Endothelial cell of umbilical vein (primary cell): ENCODE measurements around the gene SASH3. TPM values are rescaled to one million over a fixed set of nuclear protein-coding genes. Genes with fewer than 3 reads are reported as not detected.

Experiments used
- BruUV-seq: library from RNA; stranded (reverse); fragments of 400-500 nt; replicated peaks from 2 replicates; lab custom pipeline; 2021; lab: Mats Ljungman, UMichigan
- CTCF ChIA-PET: fragments of 300-600, 350-600 bp; sonication (Branson Sonifier 250); formaldehyde crosslinking; loops from one replicate; lab custom pipeline; 2021; ENCODE audit warnings: antibody characterized with exemption, inconsistent platforms; lab: Charles Lee
- POLR2A ChIA-PET: fragments of 300-600, 350-600 bp; sonication (Branson Sonifier 250); formaldehyde crosslinking; loops from one replicate; lab custom pipeline; 2021; ENCODE audit warnings: antibody characterized with exemption, inconsistent platforms; lab: Charles Lee
- DNase-seq: peaks from one replicate; pipeline ENCODE4 v3.0.0-alpha.2; 2011; ENCODE audit warnings: low read depth, low spot score
- FAIRE-seq: peaks from 2 replicates; lab custom pipeline; 2011; peaks lifted over from hg19 to GRCh38; lab: Jason Lieb, UNC
- H2AFZ ChIP-seq: 2 replicates; pipeline ENCODE4 v1.6.0; 2012; ENCODE audit warnings: low read depth, low read length, control low read depth, inconsistent platforms
- H3K27ac ChIP-seq: 2 replicates; pipeline ENCODE4 v1.5.1; 2011; ENCODE audit warnings: low read depth, mild to moderate bottlenecking, control low read depth, low read length, moderate library complexity; ENCODE audit not compliant: insufficient read depth
- H3K27me3 ChIP-seq, 2 experiments: 2 replicates each; pipeline versions ENCODE4 v1.6.0 to v1.6.1; 2011; ENCODE audit warnings: low read length in 2 of 2, mixed read lengths in 1 of 2; ENCODE audit not compliant: control insufficient read depth in 2 of 2, insufficient read depth in 2 of 2
- H3K36me3 ChIP-seq, 2 experiments: 2 replicates in 1 of 2; 3 replicates in 1 of 2; pipeline ENCODE4 v1.5.1; 2011; ENCODE audit warnings: low read length in 2 of 2, mild to moderate bottlenecking in 1 of 2, moderate library complexity in 1 of 2; ENCODE audit not compliant: control insufficient read depth in 2 of 2, insufficient read depth in 2 of 2; ENCODE audit errors: extremely low read depth in 1 of 2
- H3K4me1 ChIP-seq: 3 replicates; pipeline ENCODE4 v1.5.1; 2011; ENCODE audit warnings: mild to moderate bottlenecking, low read length; ENCODE audit not compliant: control insufficient read depth, insufficient read depth; ENCODE audit errors: extremely low read depth
- H3K4me2 ChIP-seq: 2 replicates; pipeline ENCODE4 v1.6.1; 2011; ENCODE audit warnings: low read length, control low read depth, mixed read lengths; ENCODE audit not compliant: insufficient read depth
- H3K4me3 ChIP-seq, 3 experiments: fragments of 200-600 bp in 1 of 3; sonication (generic), shearing (Covaris generic) in 1 of 3; replicated peaks in 1 of 3; 2 replicates each; pipeline ENCODE4 v1.5.1; 2011 to 2016; ENCODE audit warnings: control low read depth in 3 of 3, low read length in 3 of 3, mild to moderate bottlenecking in 2 of 3, inconsistent platforms in 1 of 3, low read depth in 1 of 3, moderate library complexity in 1 of 3; ENCODE audit not compliant: insufficient read depth in 1 of 3
- H3K79me2 ChIP-seq: 2 replicates; pipeline ENCODE4 v1.6.0; 2012; ENCODE audit warnings: low read length, inconsistent platforms; ENCODE audit not compliant: control insufficient read depth, insufficient read depth
- H3K9ac ChIP-seq: replicated peaks from 2 replicates; pipeline ENCODE3; 2011; ENCODE audit warnings: low read length, control low read depth; ENCODE audit not compliant: insufficient read depth; ENCODE audit errors: extremely low read depth
- H3K9me1 ChIP-seq: replicated peaks from 3 replicates; pipeline ENCODE4 v1.6.0; 2011; ENCODE audit warnings: mild to moderate bottlenecking, low read length; ENCODE audit not compliant: control insufficient read depth, insufficient read depth; ENCODE audit errors: extremely low read depth
- H3K9me3 ChIP-seq: replicated peaks from 2 replicates; pipeline ENCODE4 v1.5.1; 2012; ENCODE audit warnings: low read length, inconsistent platforms; ENCODE audit not compliant: control insufficient read depth, insufficient read depth
- H4K20me1 ChIP-seq: replicated peaks from 2 replicates; pipeline ENCODE3; 2011; ENCODE audit warnings: mild to moderate bottlenecking, low read length; ENCODE audit not compliant: control insufficient read depth, insufficient read depth; ENCODE audit errors: extremely low read depth
- EZH2 ChIP-seq: IDR thresholded peaks from 2 replicates; pipeline ENCODE4 v1.6.1; 2012; ENCODE audit warnings: borderline replicate concordance, low read depth, mild to moderate bottlenecking, moderate library complexity, low read length, inconsistent platforms; ENCODE audit not compliant: severe bottlenecking
- GATA2 ChIP-seq: IDR thresholded peaks from 2 replicates; pipeline ENCODE4 v1.7.0; 2011; ENCODE audit warnings: low read depth, mild to moderate bottlenecking, moderate library complexity, mixed read lengths, low read length; ENCODE audit not compliant: insufficient read length, insufficient read depth
- JUN ChIP-seq: IDR thresholded peaks from 2 replicates; pipeline ENCODE4 v1.6.1; 2011; ENCODE audit warnings: borderline replicate concordance, low read depth; ENCODE audit not compliant: insufficient read length, insufficient read depth
- MYC ChIP-seq: IDR thresholded peaks from one replicate; pipeline ENCODE4 v1.6.1; 2011; ENCODE audit warnings: mild to moderate bottlenecking, low read depth, low read length
- POLR2A ChIP-seq: IDR thresholded peaks from 2 replicates; pipeline ENCODE4 v1.6.1; 2012; ENCODE audit warnings: low read depth, mild to moderate bottlenecking, control low read depth, low read length
- POLR2AphosphoS5 ChIP-seq: IDR thresholded peaks from 2 replicates; pipeline ENCODE4 v1.6.1; 2012; ENCODE audit warnings: low read depth, mild to moderate bottlenecking, control low read depth, low read length, moderate library complexity; ENCODE audit not compliant: insufficient read depth
- dilution Hi-C: fragments of 300-500 bp; cut with MboI; formaldehyde crosslinking; loops from one replicate; pipeline ENCODE4 v1.15.0; 2019; ENCODE audit warnings: low sequenced_read_pairs; ENCODE audit not compliant: extremely low pct_ligation_motif_present
- intact Hi-C: fragments of 100-400 bp; cut with micrococcal nuclease; formaldehyde crosslinking; loops from one replicate; pipeline ENCODE4 v1.10.0; 2022
- polyA plus RNA-seq, 4 experiments: library from polyadenylated mRNA; depleted of rRNA in 3 of 4; stranded (reverse) in 3 of 4; unstranded in 1 of 4; fragments of >200 nt; gene quantifications; 2 replicates each; pipeline versions ENCODE4 v1.2.1 to v1.2.3, GENCODE V29; 2011 to 2012; ENCODE audit warnings: missing spikeins in 1 of 4
- total RNA-seq: library from RNA; stranded (reverse); gene quantifications from 2 replicates; pipeline ENCODE4 v1.2.3, GENCODE V29; 2021
- TF ChIP-seq, protein P1 (sequence below): IDR thresholded peaks from 2 replicates; pipeline ENCODE4 v1.6.1; 2011; ENCODE audit not compliant: insufficient read depth, insufficient read length
- TF ChIP-seq, protein P2 (sequence below), 2 donors: IDR thresholded peaks; 1 replicate in 1 of 2; 2 replicates in 1 of 2; pipeline ENCODE4 v1.5.1; 2011; ENCODE audit warnings: low read length in 2 of 2, mild to moderate bottlenecking in 2 of 2, moderate library complexity in 2 of 2, control low read depth in 1 of 2, inconsistent platforms in 1 of 2, low read depth in 1 of 2; ENCODE audit not compliant: insufficient read depth in 1 of 2; ENCODE audit errors: extremely low read depth in 1 of 2

Gene SASH3
- total and polyA plus RNA-seq, 2 donors (not counting 3 experiments of a cell fraction or from before 2014, with no cell fraction given), result not detected

DNA sequence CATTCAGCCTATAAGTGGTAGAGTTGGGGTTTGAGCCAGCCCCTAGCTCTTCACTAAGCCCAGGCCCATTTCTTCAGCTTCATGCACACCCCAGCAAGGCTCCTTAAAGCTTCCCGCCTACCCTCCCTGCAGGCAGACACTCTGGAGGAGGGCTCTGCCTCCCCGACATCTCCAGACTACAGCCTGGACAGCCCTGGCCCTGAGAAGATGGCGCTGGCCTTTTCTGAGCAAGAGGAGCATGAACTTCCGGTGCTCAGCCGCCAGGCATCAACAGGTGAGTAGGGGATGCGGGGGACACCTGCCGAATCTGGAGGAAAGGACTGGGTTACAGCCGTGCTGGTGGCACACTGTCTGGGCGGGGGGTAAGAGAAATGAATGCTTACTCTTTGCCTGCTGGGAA, 11.1 kb downstream of the SASH3 start:
- FAIRE-seq, result no peak
- Histone ChIP-seq H3K4me1 (no peaks in the 10 kb centered on the region), H3K9me3 (no peaks in the 10 kb centered on the region), H2AFZ (no peak overlapping the region), H3K27ac (no peak overlapping the region), H3K9ac (no peak overlapping the region), H3K79me2 (no peaks in the 10 kb centered on the region), H4K20me1 (no peaks in the 10 kb centered on the region), H3K36me3 (no peaks in the 10 kb centered on the region), H3K27me3 (no peaks in the 10 kb centered on the region), H3K4me3 (no peak overlapping the region), H3K9me1 (no peaks in the 10 kb centered on the region), H3K4me2 (no peak overlapping the region)
- intact Hi-C loops (no loop called here), dilution Hi-C loops (no loop called here)
- CTCF ChIA-PET, result no interaction called here
- no peak for DNase-seq
- BruUV-seq, result no TSS peak
- TF ChIP-seq, protein P1, sequence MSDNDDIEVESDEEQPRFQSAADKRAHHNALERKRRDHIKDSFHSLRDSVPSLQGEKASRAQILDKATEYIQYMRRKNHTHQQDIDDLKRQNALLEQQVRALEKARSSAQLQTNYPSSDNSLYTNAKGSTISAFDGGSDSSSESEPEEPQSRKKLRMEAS, result no peak
- no peak for TF ChIP-seq POLR2A
- TF ChIP-seq GATA2, result no peak
- TF ChIP-seq POLR2AphosphoS5, result no peak
- TF ChIP-seq EZH2, result no peak
- TF ChIP-seq, protein P2, sequence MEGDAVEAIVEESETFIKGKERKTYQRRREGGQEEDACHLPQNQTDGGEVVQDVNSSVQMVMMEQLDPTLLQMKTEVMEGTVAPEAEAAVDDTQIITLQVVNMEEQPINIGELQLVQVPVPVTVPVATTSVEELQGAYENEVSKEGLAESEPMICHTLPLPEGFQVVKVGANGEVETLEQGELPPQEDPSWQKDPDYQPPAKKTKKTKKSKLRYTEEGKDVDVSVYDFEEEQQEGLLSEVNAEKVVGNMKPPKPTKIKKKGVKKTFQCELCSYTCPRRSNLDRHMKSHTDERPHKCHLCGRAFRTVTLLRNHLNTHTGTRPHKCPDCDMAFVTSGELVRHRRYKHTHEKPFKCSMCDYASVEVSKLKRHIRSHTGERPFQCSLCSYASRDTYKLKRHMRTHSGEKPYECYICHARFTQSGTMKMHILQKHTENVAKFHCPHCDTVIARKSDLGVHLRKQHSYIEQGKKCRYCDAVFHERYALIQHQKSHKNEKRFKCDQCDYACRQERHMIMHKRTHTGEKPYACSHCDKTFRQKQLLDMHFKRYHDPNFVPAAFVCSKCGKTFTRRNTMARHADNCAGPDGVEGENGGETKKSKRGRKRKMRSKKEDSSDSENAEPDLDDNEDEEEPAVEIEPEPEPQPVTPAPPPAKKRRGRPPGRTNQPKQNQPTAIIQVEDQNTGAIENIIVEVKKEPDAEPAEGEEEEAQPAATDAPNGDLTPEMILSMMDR (IDR thresholded peaks at IDR 0.05; ENCODE audit: extremely low read depth in 1 of 2, insufficient read depth in 1 of 2, low read depth in 1 of 2, low read length in 2 of 2), result no peak
- TF ChIP-seq JUN, result no peak
- TF ChIP-seq MYC, result no peak
- POLR2A ChIA-PET, result no interaction called here
